Cardiac muscle cell (in vitro differentiated cells and primary cell): ENCODE data around the gene SLC17A2. TPM values are rescaled to one million over a fixed set of nuclear protein-coding genes. Genes with fewer than 3 reads are reported as not detected.
"Not testable (repeated sequence)": the region's sequence is repeated elsewhere in the genome, so short reads cannot be mapped to it uniquely, and the experiment has no call there.

Experiments
- DNase-seq, 2 donors: peaks; one replicate each; pipeline versions ENCODE4 v3.0.0 to v3.0.0-alpha.2; 2010 to 2017; ENCODE audit warnings: low read depth in 1 of 2, low spot score in 1 of 2
- H3K27ac ChIP-seq: fragments of 200-600 bp; sonication (generic); 2 replicates; pipeline ENCODE4 v1.5.1; 2016
- H3K27me3 ChIP-seq: fragments of 200-600 bp; sonication (generic); 2 replicates; pipeline ENCODE4 v1.6.0; 2016; ENCODE audit warnings: control low read depth
- H3K36me3 ChIP-seq: fragments of 200-600 bp; sonication (generic); 2 replicates; pipeline ENCODE4 v1.5.1; 2016; ENCODE audit warnings: control low read depth
- H3K4me1 ChIP-seq: fragments of 200-600 bp; sonication (generic); 2 replicates; pipeline ENCODE4 v1.8.1; 2017; ENCODE audit warnings: low read depth, mild to moderate bottlenecking, mixed run types
- H3K4me3 ChIP-seq: fragments of 200-600 bp; sonication (generic); 2 replicates; pipeline ENCODE4 v1.5.1; 2016; ENCODE audit warnings: mild to moderate bottlenecking
- H3K9me3 ChIP-seq: fragments of 200-600 bp; sonication (generic); 2 replicates; pipeline ENCODE4 v1.5.1; 2017; ENCODE audit warnings: low read depth, mild to moderate bottlenecking, control low read depth
- polyA plus RNA-seq: library from polyadenylated mRNA; unstranded; fragments of >200 nt; fragmentation: Nextera tagmentation; extraction: Ambion mirVana; gene quantifications from 2 replicates; pipeline ENCODE4 v1.2.1, GENCODE V29; 2016
- total RNA-seq: library from RNA; depleted of rRNA; stranded (reverse); fragments of >200 nt; gene quantifications from 2 replicates; pipeline ENCODE4 v1.2.3, GENCODE V29; 2016
- TF ChIP-seq, protein P1 (sequence below): IDR thresholded peaks from 2 replicates; pipeline ENCODE4 v1.5.1; 2012; ENCODE audit warnings: low read depth, mild to moderate bottlenecking, low read length

Gene SLC17A2
- total and polyA plus RNA-seq, 2 experiments from 2014 or later: not detected

DNA sequence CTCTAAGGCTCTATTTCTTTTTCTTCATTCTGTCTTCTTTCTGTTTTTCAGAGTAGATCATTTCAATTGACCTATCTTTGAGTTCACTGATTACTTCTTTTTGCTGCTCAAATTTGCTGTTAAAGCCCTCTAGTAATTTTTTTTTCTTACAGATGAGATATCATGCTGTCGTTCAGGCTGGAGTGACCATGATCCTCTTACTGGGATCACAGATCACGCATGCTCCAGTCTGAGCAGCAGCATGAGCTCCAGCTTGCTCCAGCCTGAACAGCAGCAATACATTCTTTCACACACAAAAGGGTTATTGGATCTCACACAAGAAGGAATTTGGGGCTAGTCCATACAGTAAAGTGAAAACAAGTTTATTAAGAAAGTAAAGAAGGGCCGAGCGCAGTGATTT lies 19.8 kb upstream of the SLC17A2 start:
- H3K9me3 ChIP-seq: no peaks in the 10 kb centered on the region
- no peaks in the 10 kb centered on the region for H3K36me3 ChIP-seq
- TF ChIP-seq, protein P1, sequence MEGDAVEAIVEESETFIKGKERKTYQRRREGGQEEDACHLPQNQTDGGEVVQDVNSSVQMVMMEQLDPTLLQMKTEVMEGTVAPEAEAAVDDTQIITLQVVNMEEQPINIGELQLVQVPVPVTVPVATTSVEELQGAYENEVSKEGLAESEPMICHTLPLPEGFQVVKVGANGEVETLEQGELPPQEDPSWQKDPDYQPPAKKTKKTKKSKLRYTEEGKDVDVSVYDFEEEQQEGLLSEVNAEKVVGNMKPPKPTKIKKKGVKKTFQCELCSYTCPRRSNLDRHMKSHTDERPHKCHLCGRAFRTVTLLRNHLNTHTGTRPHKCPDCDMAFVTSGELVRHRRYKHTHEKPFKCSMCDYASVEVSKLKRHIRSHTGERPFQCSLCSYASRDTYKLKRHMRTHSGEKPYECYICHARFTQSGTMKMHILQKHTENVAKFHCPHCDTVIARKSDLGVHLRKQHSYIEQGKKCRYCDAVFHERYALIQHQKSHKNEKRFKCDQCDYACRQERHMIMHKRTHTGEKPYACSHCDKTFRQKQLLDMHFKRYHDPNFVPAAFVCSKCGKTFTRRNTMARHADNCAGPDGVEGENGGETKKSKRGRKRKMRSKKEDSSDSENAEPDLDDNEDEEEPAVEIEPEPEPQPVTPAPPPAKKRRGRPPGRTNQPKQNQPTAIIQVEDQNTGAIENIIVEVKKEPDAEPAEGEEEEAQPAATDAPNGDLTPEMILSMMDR: no peak
- H3K4me3 ChIP-seq: no peak overlapping the region
- H3K27ac ChIP-seq: no peak overlapping the region
- H3K27me3 ChIP-seq: no peaks in the 10 kb centered on the region
- no peaks in the 10 kb centered on the region for H3K4me1 ChIP-seq
- no peak for DNase-seq

DNA sequence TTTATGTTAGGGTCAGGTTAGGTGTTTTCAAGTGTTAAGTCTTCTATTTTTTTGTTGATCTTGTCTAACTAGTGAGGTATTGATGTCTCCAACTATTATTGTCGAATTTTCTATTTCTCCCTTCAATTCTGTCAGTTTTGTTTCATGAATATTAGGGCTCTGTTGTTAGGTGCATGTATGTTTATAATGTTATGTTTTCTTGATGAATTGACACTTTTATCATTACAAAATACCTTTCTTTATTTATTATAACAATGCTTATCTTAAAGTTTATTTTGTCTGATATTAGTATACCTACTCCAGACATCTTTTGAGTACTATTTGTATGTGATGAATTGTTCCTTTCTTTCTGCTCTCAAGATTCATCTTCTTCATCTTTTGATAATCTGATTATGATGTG lies 19.2 kb upstream of the SLC17A2 start:
- no peak for DNase-seq
- Histone ChIP-seq H3K4me1 (peaks cover 3% of the 10 kb centered on the region), H3K9me3 (no peaks in the 10 kb centered on the region), H3K4me3 (no peak overlapping the region), H3K27me3 (no peaks in the 10 kb centered on the region), H3K27ac (no peak overlapping the region), H3K36me3 (no peaks in the 10 kb centered on the region)
- TF ChIP-seq, protein P1: no peak

- not testable (repeated sequence) for H3K27ac ChIP-seq, DNase-seq, H3K9me3 ChIP-seq, H3K27me3 ChIP-seq, H3K4me3 ChIP-seq, H3K36me3 ChIP-seq, H3K4me1 ChIP-seq
Measured at GRCh38 chr6:25947492-25947891, 17.0 kb upstream of the SLC17A2 start.

DNA sequence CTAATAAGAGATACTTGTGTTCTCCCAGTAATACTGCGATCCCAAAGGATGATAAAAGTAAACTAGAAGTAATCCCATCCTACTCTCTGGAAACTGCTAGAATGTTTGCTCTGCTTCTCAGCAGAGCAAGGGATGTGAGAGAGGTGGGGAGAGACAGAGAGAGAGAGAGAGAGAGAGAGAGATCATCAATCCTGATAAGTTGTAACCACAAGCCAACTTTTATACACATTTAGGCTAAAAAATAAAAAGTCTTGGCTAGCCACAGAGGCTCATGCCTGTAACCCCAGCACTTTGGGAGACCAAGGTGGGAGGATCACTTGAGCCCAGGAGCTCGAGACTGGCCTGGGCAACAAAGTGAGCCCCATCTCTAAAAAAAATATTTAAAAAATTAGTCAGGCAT lies 16.1 kb upstream of the SLC17A2 start:
- peaks cover 8% of the 10 kb centered on the region for H3K4me1 ChIP-seq
- no peak overlapping the region for H3K4me3 ChIP-seq
- TF ChIP-seq, protein P1: no peak
- no peaks in the 10 kb centered on the region for H3K27me3 ChIP-seq
- no peak for DNase-seq
- no peak overlapping the region for H3K27ac ChIP-seq
- H3K36me3 ChIP-seq: no peaks in the 10 kb centered on the region
- H3K9me3 ChIP-seq: no peaks in the 10 kb centered on the region

GRCh38 chr6:25945738-25946137 lies 15.2 kb upstream of the SLC17A2 start:
- not testable (repeated sequence) for DNase-seq, H3K27ac ChIP-seq, H3K9me3 ChIP-seq, H3K4me3 ChIP-seq, H3K27me3 ChIP-seq, H3K36me3 ChIP-seq, H3K4me1 ChIP-seq

GRCh38 chr6:25944688-25945574 lies 14.4 kb upstream of the SLC17A2 start:
- peak in 1 of 2 donors; percentile 8 for DNase-seq
- Histone ChIP-seq H3K27me3 (no peaks in the 10 kb centered on the region), H3K4me1 (peaks cover 8% of the 10 kb centered on the region), H3K9me3 (no peaks in the 10 kb centered on the region), H3K36me3 (no peaks in the 10 kb centered on the region), H3K27ac (no peak overlapping the region), H3K4me3 (no peak overlapping the region)
- TF ChIP-seq, protein P1: no peak
